GM21786 (cell line): ENCODE measurements around the gene CFHR5.
"Not testable (repeated sequence)": the region's sequence is repeated elsewhere in the genome, so short reads cannot be mapped to it uniquely, and the experiment has no call there.

Experiments used
- ATAC-seq: cut with Tn5 transposase; IDR thresholded peaks from one replicate; pipeline ENCODE4 v1.9.1; 2021; ENCODE audit not compliant: unreplicated experiment

CFHR5 gene

GRCh38 chr1:196977278-196977677, at the start of gene CFHR5:
TSS of gene CFHR5 (plus strand) at chr1:196977556. CDS start at chr1:196977665, 109 bp downstream.
- ATAC-seq = no peak

GRCh38 chr1:196932853-196933252, 44.5 kb upstream of the CFHR5 start:
- not testable (repeated sequence) for ATAC-seq

- ATAC-seq = no peak
Measured at GRCh38 chr1:196933531-196934189, 43.7 kb upstream of the CFHR5 start.

GRCh38 chr1:196941474-196941873, 35.9 kb upstream of the CFHR5 start:
- ATAC-seq = not testable (repeated sequence)

GRCh38 chr1:196943568-196943967, 33.8 kb upstream of the CFHR5 start, which contains the start of gene CFHR2:
TSS of gene CFHR2 (plus strand) at chr1:196943738. CDS start at chr1:196943881, 143 bp downstream.
- ATAC-seq = not testable (repeated sequence)

- ATAC-seq = peak; percentile 86
Measured at GRCh38 chr1:196951711-196952394, 25.5 kb upstream of the CFHR5 start.

- ATAC-seq = no peak
Measured at GRCh38 chr1:196954778-196955177, 22.6 kb upstream of the CFHR5 start.

- ATAC-seq = no peak
Measured at GRCh38 chr1:196955926-196956325, 21.4 kb upstream of the CFHR5 start.

GRCh38 chr1:196960854-196961253, 16.5 kb upstream of the CFHR5 start:
- ATAC-seq = peak; percentile 55

- no peak for ATAC-seq
Measured at GRCh38 chr1:196970182-196970581, 7.2 kb upstream of the CFHR5 start.

- no peak for ATAC-seq
Measured at GRCh38 chr1:196976278-196976677, 1.1 kb upstream of the CFHR5 start.

- no peak for ATAC-seq
Measured at GRCh38 chr1:196980859-196981258, 3.5 kb downstream of the CFHR5 start.

GRCh38 chr1:196982247-196982646, 4.9 kb downstream of the CFHR5 start:
- ATAC-seq = not testable (repeated sequence)

- ATAC-seq = not testable (repeated sequence)
Measured at GRCh38 chr1:196991919-196992651, 14.7 kb downstream of the CFHR5 start.

GRCh38 chr1:196993916-196994315, 16.6 kb downstream of the CFHR5 start:
- no peak for ATAC-seq

- no peak for ATAC-seq
Measured at GRCh38 chr1:196997423-196997822, 20.1 kb downstream of the CFHR5 start.

- ATAC-seq = no peak
Measured at GRCh38 chr1:197001828-197002227, 24.5 kb downstream of the CFHR5 start.

- ATAC-seq = no peak
Measured at GRCh38 chr1:197003132-197003531, 25.8 kb downstream of the CFHR5 start.

GRCh38 chr1:197008861-197009260, 31.5 kb downstream of the CFHR5 start:
- no peak for ATAC-seq

GRCh38 chr1:197011614-197012013, 34.3 kb downstream of the CFHR5 start:
- no peak for ATAC-seq

GRCh38 chr1:197013234-197013633, 35.9 kb downstream of the CFHR5 start:
- no peak for ATAC-seq

- no peak for ATAC-seq
Measured at GRCh38 chr1:197016751-197017150, 39.4 kb downstream of the CFHR5 start.
